ENCODE results near the gene MYOCD.

DNA sequence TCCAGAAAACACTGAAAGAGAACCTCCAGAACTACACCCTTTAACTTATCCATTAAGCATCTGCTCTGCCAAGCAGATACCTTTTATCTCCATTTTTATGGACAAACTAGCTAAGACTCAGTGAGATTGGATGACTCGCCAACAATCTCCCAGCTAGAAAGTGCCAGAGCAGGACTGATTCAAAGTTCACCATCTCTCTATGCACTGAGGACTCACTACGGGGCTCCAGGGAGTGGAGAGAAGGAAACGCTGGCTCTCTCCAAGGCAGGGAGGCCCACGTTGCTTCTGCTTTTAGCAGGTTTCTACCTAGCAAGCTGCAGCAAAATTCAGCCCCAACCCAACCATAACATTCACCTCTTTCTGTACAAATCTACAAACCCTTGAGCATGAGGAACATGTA, 70.8 kb downstream of the MYOCD start:
- TF ChIP-seq, protein P1, sequence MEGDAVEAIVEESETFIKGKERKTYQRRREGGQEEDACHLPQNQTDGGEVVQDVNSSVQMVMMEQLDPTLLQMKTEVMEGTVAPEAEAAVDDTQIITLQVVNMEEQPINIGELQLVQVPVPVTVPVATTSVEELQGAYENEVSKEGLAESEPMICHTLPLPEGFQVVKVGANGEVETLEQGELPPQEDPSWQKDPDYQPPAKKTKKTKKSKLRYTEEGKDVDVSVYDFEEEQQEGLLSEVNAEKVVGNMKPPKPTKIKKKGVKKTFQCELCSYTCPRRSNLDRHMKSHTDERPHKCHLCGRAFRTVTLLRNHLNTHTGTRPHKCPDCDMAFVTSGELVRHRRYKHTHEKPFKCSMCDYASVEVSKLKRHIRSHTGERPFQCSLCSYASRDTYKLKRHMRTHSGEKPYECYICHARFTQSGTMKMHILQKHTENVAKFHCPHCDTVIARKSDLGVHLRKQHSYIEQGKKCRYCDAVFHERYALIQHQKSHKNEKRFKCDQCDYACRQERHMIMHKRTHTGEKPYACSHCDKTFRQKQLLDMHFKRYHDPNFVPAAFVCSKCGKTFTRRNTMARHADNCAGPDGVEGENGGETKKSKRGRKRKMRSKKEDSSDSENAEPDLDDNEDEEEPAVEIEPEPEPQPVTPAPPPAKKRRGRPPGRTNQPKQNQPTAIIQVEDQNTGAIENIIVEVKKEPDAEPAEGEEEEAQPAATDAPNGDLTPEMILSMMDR (conservative IDR thresholded peaks at IDR 0.05; ENCODE audit: low read length) = no peak
- no peak for TF ChIP-seq EZH2phosphoT487 (IDR thresholded peaks at IDR 0.05; ENCODE audit: borderline replicate concordance)
